Measurements from ENCODE around the gene PRKCH.
A peak's percentile ranks its signal among the peaks of the same experiment; 100 is the strongest.

PRKCH gene

GRCh38 chr14:61499991-61500390, 178.6 kb downstream of the PRKCH start:
- no peak for DNase-seq

GRCh38 chr14:61501714-61502458, 180.5 kb downstream of the PRKCH start:
- DNase-seq, result no peak

GRCh38 chr14:61502459-61503093, 181.2 kb downstream of the PRKCH start:
- no peak for DNase-seq

- no peak for DNase-seq
Measured at GRCh38 chr14:61503167-61503801, 181.9 kb downstream of the PRKCH start.

GRCh38 chr14:61504901-61505300, 183.5 kb downstream of the PRKCH start:
- DNase-seq, result no peak

- no peak for DNase-seq
Measured at GRCh38 chr14:61505815-61506809, 184.7 kb downstream of the PRKCH start.

- no peak for DNase-seq
Measured at GRCh38 chr14:61508526-61508925, 187.1 kb downstream of the PRKCH start.

GRCh38 chr14:61510736-61511557, 189.6 kb downstream of the PRKCH start:
- DNase-seq, result peak; percentile 67

GRCh38 chr14:61511558-61511948, 190.2 kb downstream of the PRKCH start:
- no peak for DNase-seq

- no peak for DNase-seq
Measured at GRCh38 chr14:61512026-61512834, 190.9 kb downstream of the PRKCH start.

GRCh38 chr14:61513986-61514830, 192.8 kb downstream of the PRKCH start:
- no peak for DNase-seq

- no peak for DNase-seq
Measured at GRCh38 chr14:61514927-61515326, 193.5 kb downstream of the PRKCH start.

- no peak for DNase-seq
Measured at GRCh38 chr14:61515436-61516117, 194.2 kb downstream of the PRKCH start.

- no peak for DNase-seq
Measured at GRCh38 chr14:61516118-61516743, 194.9 kb downstream of the PRKCH start.

- no peak for DNase-seq
Measured at GRCh38 chr14:61516964-61517653, 195.7 kb downstream of the PRKCH start.

- DNase-seq, result no peak
Measured at GRCh38 chr14:61517911-61518384, 196.6 kb downstream of the PRKCH start.

GRCh38 chr14:61518403-61518802, 197.0 kb downstream of the PRKCH start:
- no peak for DNase-seq

- DNase-seq, result no peak
Measured at GRCh38 chr14:61519106-61519505, 197.7 kb downstream of the PRKCH start.
